ENCODE results near the gene ISCU.

GRCh38 chr12:108516511-108517275 lies 45.7 kb upstream of the ISCU start:
- TF ChIP-seq GATA2 (IDR thresholded peaks at IDR 0.05; ENCODE audit: low read depth, low read length) (no peak), GATA3 (IDR thresholded peaks at IDR 0.05; ENCODE audit: low read depth, low read length) (no peak)
